Hepatocyte (in vitro differentiated cells): ENCODE results near the gene HOXD8.

Experiments used
- EZH2 ChIP-seq: fragments of 200-600 bp; sonication (generic); IDR thresholded peaks from 2 replicates; pipeline ENCODE4 v1.6.1; 2016; ENCODE audit warnings: antibody characterized with exemption, mild to moderate bottlenecking, borderline replicate concordance
- EZH2phosphoT487 ChIP-seq: fragments of 200-600 bp; sonication (generic); IDR thresholded peaks from one replicate; pipeline ENCODE4 v1.6.1; 2018; ENCODE audit warnings: antibody characterized with exemption, mild to moderate bottlenecking, low read depth, moderate library complexity; ENCODE audit not compliant: unreplicated experiment, severe bottlenecking
- TF ChIP-seq, protein P1 (sequence below): fragments of 200-600 bp; sonication (generic); IDR thresholded peaks from 2 replicates; pipeline ENCODE4 v1.5.1; 2016; ENCODE audit warnings: antibody characterized with exemption, mild to moderate bottlenecking; ENCODE audit not compliant: poor library complexity

DNA sequence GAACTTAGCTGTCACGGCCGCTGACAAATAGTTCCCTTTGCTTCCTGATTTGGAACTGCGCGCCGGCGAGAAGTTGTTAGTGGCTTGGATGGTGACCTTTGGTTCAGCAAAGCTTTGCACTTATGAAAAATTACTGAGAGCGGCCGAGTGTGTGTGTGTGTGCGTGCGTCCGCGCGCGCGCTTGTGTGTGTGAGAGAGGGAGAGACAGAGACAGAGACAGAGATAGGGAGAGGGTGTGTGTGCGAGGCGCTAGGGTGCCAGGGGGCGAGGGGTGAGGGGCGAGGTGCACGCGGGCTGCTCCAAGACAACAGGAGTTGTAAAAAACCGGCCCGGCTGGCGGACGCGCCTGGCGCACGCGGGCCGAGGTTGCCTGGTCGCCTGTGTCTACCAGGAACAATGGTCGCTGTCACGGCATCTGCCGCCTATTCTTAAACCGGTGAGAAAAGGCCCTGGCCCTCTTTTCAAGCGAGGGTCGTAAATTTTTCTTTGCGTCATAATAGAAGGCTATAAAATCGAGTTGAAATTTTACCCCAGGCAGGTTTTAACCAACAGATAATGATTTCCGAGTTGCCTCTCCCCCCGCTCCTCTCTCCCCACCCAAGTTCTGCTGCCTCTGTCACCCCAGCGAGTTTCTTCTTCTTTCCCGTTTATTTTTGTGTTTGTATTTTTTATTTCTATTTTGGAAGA, 28.1 kb downstream of the HOXD8 start:
- TF ChIP-seq, protein P1, sequence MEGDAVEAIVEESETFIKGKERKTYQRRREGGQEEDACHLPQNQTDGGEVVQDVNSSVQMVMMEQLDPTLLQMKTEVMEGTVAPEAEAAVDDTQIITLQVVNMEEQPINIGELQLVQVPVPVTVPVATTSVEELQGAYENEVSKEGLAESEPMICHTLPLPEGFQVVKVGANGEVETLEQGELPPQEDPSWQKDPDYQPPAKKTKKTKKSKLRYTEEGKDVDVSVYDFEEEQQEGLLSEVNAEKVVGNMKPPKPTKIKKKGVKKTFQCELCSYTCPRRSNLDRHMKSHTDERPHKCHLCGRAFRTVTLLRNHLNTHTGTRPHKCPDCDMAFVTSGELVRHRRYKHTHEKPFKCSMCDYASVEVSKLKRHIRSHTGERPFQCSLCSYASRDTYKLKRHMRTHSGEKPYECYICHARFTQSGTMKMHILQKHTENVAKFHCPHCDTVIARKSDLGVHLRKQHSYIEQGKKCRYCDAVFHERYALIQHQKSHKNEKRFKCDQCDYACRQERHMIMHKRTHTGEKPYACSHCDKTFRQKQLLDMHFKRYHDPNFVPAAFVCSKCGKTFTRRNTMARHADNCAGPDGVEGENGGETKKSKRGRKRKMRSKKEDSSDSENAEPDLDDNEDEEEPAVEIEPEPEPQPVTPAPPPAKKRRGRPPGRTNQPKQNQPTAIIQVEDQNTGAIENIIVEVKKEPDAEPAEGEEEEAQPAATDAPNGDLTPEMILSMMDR = no peak
- TF ChIP-seq EZH2 = peak; percentile 99
- TF ChIP-seq EZH2phosphoT487 = peak; percentile 84
